Activated CD4-positive, CD25-positive, alpha-beta regulatory T cell treated with anti-CD3 and anti-CD28 coated beads, Interleukin-2, amount 50 U/mL, for 16 hours (primary cell): ENCODE measurements around the gene MAP3K20.
"Not testable (repeated sequence)": the region's sequence is repeated elsewhere in the genome, so short reads cannot be mapped to it uniquely, and the experiment has no call there.

Experiments
- DNase-seq: peaks from one replicate; pipeline ENCODE4 v3.0.0-alpha.2; 2020; ENCODE audit warnings: low read depth, low spot score

The MAP3K20 gene

GRCh38 chr2:173160618-173161017, 85.0 kb downstream of the MAP3K20 start:
- no peak for DNase-seq

GRCh38 chr2:173161040-173161439, 85.4 kb downstream of the MAP3K20 start:
- no peak for DNase-seq

- no peak for DNase-seq
These were observed 85.9 kb downstream of the MAP3K20 start for GRCh38 chr2:173161507-173161906.

- DNase-seq = not testable (repeated sequence)
These were observed 87.7 kb downstream of the MAP3K20 start for GRCh38 chr2:173163357-173163756.

- DNase-seq = no peak
These were observed 88.8 kb downstream of the MAP3K20 start for GRCh38 chr2:173164396-173164795.

GRCh38 chr2:173165443-173166238, 90.0 kb downstream of the MAP3K20 start:
- no peak for DNase-seq

GRCh38 chr2:173171321-173171720, 95.7 kb downstream of the MAP3K20 start:
- DNase-seq = no peak

GRCh38 chr2:173171924-173172643, 96.4 kb downstream of the MAP3K20 start:
- no peak for DNase-seq

GRCh38 chr2:173174339-173174738, 98.7 kb downstream of the MAP3K20 start:
- not testable (repeated sequence) for DNase-seq

- no peak for DNase-seq
These were observed 99.6 kb downstream of the MAP3K20 start for GRCh38 chr2:173175222-173175621.

GRCh38 chr2:173181982-173182381, 106.3 kb downstream of the MAP3K20 start:
- DNase-seq = no peak

GRCh38 chr2:173184031-173185004, 108.7 kb downstream of the MAP3K20 start:
- DNase-seq = no peak

GRCh38 chr2:173185437-173185836, 109.8 kb downstream of the MAP3K20 start:
- DNase-seq = no peak

- DNase-seq = no peak
These were observed 112.5 kb downstream of the MAP3K20 start for GRCh38 chr2:173187941-173188788.

GRCh38 chr2:173191601-173192000, 116.0 kb downstream of the MAP3K20 start:
- DNase-seq = no peak

GRCh38 chr2:173192071-173192470, 116.4 kb downstream of the MAP3K20 start:
- DNase-seq = no peak

GRCh38 chr2:173193925-173194324, 118.3 kb downstream of the MAP3K20 start:
- no peak for DNase-seq

- no peak for DNase-seq
These were observed 119.5 kb downstream of the MAP3K20 start for GRCh38 chr2:173195100-173195499.

- no peak for DNase-seq
These were observed 120.4 kb downstream of the MAP3K20 start for GRCh38 chr2:173196080-173196479.

GRCh38 chr2:173196638-173197037, 121.0 kb downstream of the MAP3K20 start:
- no peak for DNase-seq

GRCh38 chr2:173198327-173198726, 122.7 kb downstream of the MAP3K20 start:
- no peak for DNase-seq
